Endothelial cell of umbilical vein (primary cell): ENCODE results near the gene CERS6. TPM values are rescaled to one million over a fixed set of nuclear protein-coding genes. Genes with fewer than 3 reads are reported as not detected.

Experiments
- BruUV-seq: library from RNA; stranded (reverse); fragments of 400-500 nt; replicated peaks from 2 replicates; lab custom pipeline; 2021; lab: Mats Ljungman, UMichigan
- CTCF ChIA-PET: fragments of 300-600, 350-600 bp; sonication (Branson Sonifier 250); formaldehyde crosslinking; loops from one replicate; lab custom pipeline; 2021; ENCODE audit warnings: antibody characterized with exemption, inconsistent platforms; lab: Charles Lee
- POLR2A ChIA-PET: fragments of 300-600, 350-600 bp; sonication (Branson Sonifier 250); formaldehyde crosslinking; loops from one replicate; lab custom pipeline; 2021; ENCODE audit warnings: antibody characterized with exemption, inconsistent platforms; lab: Charles Lee
- DNase-seq: peaks from one replicate; pipeline ENCODE4 v3.0.0-alpha.2; 2011; ENCODE audit warnings: low read depth, low spot score
- FAIRE-seq: peaks from 2 replicates; lab custom pipeline; 2011; peaks lifted over from hg19 to GRCh38; lab: Jason Lieb, UNC
- H2AFZ ChIP-seq: 2 replicates; pipeline ENCODE4 v1.6.0; 2012; ENCODE audit warnings: low read depth, low read length, control low read depth, inconsistent platforms
- H3K27ac ChIP-seq: 2 replicates; pipeline ENCODE4 v1.5.1; 2011; ENCODE audit warnings: low read depth, mild to moderate bottlenecking, control low read depth, low read length, moderate library complexity; ENCODE audit not compliant: insufficient read depth
- H3K27me3 ChIP-seq, 2 experiments: 2 replicates each; pipeline versions ENCODE4 v1.6.0 to v1.6.1; 2011; ENCODE audit warnings: low read length in 2 of 2, mixed read lengths in 1 of 2; ENCODE audit not compliant: control insufficient read depth in 2 of 2, insufficient read depth in 2 of 2
- H3K36me3 ChIP-seq, 2 experiments: 2 replicates in 1 of 2; 3 replicates in 1 of 2; pipeline ENCODE4 v1.5.1; 2011; ENCODE audit warnings: low read length in 2 of 2, mild to moderate bottlenecking in 1 of 2, moderate library complexity in 1 of 2; ENCODE audit not compliant: control insufficient read depth in 2 of 2, insufficient read depth in 2 of 2; ENCODE audit errors: extremely low read depth in 1 of 2
- H3K4me1 ChIP-seq: 3 replicates; pipeline ENCODE4 v1.5.1; 2011; ENCODE audit warnings: mild to moderate bottlenecking, low read length; ENCODE audit not compliant: control insufficient read depth, insufficient read depth; ENCODE audit errors: extremely low read depth
- H3K4me2 ChIP-seq: 2 replicates; pipeline ENCODE4 v1.6.1; 2011; ENCODE audit warnings: low read length, control low read depth, mixed read lengths; ENCODE audit not compliant: insufficient read depth
- H3K4me3 ChIP-seq, 3 experiments: fragments of 200-600 bp in 1 of 3; sonication (generic), shearing (Covaris generic) in 1 of 3; replicated peaks in 1 of 3; 2 replicates each; pipeline ENCODE4 v1.5.1; 2011 to 2016; ENCODE audit warnings: control low read depth in 3 of 3, low read length in 3 of 3, mild to moderate bottlenecking in 2 of 3, inconsistent platforms in 1 of 3, low read depth in 1 of 3, moderate library complexity in 1 of 3; ENCODE audit not compliant: insufficient read depth in 1 of 3
- H3K79me2 ChIP-seq: 2 replicates; pipeline ENCODE4 v1.6.0; 2012; ENCODE audit warnings: low read length, inconsistent platforms; ENCODE audit not compliant: control insufficient read depth, insufficient read depth
- H3K9ac ChIP-seq: replicated peaks from 2 replicates; pipeline ENCODE3; 2011; ENCODE audit warnings: low read length, control low read depth; ENCODE audit not compliant: insufficient read depth; ENCODE audit errors: extremely low read depth
- H3K9me1 ChIP-seq: replicated peaks from 3 replicates; pipeline ENCODE4 v1.6.0; 2011; ENCODE audit warnings: mild to moderate bottlenecking, low read length; ENCODE audit not compliant: control insufficient read depth, insufficient read depth; ENCODE audit errors: extremely low read depth
- H3K9me3 ChIP-seq: replicated peaks from 2 replicates; pipeline ENCODE4 v1.5.1; 2012; ENCODE audit warnings: low read length, inconsistent platforms; ENCODE audit not compliant: control insufficient read depth, insufficient read depth
- H4K20me1 ChIP-seq: replicated peaks from 2 replicates; pipeline ENCODE3; 2011; ENCODE audit warnings: mild to moderate bottlenecking, low read length; ENCODE audit not compliant: control insufficient read depth, insufficient read depth; ENCODE audit errors: extremely low read depth
- CTCF ChIP-seq, 2 donors: IDR thresholded peaks; 1 replicate in 1 of 2; 2 replicates in 1 of 2; pipeline ENCODE4 v1.5.1; 2011; ENCODE audit warnings: low read length in 2 of 2, mild to moderate bottlenecking in 2 of 2, moderate library complexity in 2 of 2, control low read depth in 1 of 2, inconsistent platforms in 1 of 2, low read depth in 1 of 2; ENCODE audit not compliant: insufficient read depth in 1 of 2; ENCODE audit errors: extremely low read depth in 1 of 2
- EZH2 ChIP-seq: IDR thresholded peaks from 2 replicates; pipeline ENCODE4 v1.6.1; 2012; ENCODE audit warnings: borderline replicate concordance, low read depth, mild to moderate bottlenecking, moderate library complexity, low read length, inconsistent platforms; ENCODE audit not compliant: severe bottlenecking
- FOS ChIP-seq: IDR thresholded peaks from 2 replicates; pipeline ENCODE4 v1.6.1; 2011; ENCODE audit warnings: mild to moderate bottlenecking, low read length, moderate library complexity, borderline replicate concordance; ENCODE audit not compliant: insufficient read depth
- GATA2 ChIP-seq: IDR thresholded peaks from 2 replicates; pipeline ENCODE4 v1.7.0; 2011; ENCODE audit warnings: low read depth, mild to moderate bottlenecking, moderate library complexity, mixed read lengths, low read length; ENCODE audit not compliant: insufficient read length, insufficient read depth
- JUN ChIP-seq: IDR thresholded peaks from 2 replicates; pipeline ENCODE4 v1.6.1; 2011; ENCODE audit warnings: borderline replicate concordance, low read depth; ENCODE audit not compliant: insufficient read length, insufficient read depth
- MYC ChIP-seq: IDR thresholded peaks from one replicate; pipeline ENCODE4 v1.6.1; 2011; ENCODE audit warnings: mild to moderate bottlenecking, low read depth, low read length
- POLR2A ChIP-seq: IDR thresholded peaks from 2 replicates; pipeline ENCODE4 v1.6.1; 2012; ENCODE audit warnings: low read depth, mild to moderate bottlenecking, control low read depth, low read length
- POLR2AphosphoS5 ChIP-seq: IDR thresholded peaks from 2 replicates; pipeline ENCODE4 v1.6.1; 2012; ENCODE audit warnings: low read depth, mild to moderate bottlenecking, control low read depth, low read length, moderate library complexity; ENCODE audit not compliant: insufficient read depth
- dilution Hi-C: fragments of 300-500 bp; cut with MboI; formaldehyde crosslinking; loops from one replicate; pipeline ENCODE4 v1.15.0; 2019; ENCODE audit warnings: low sequenced_read_pairs; ENCODE audit not compliant: extremely low pct_ligation_motif_present
- intact Hi-C: fragments of 100-400 bp; cut with micrococcal nuclease; formaldehyde crosslinking; loops from one replicate; pipeline ENCODE4 v1.10.0; 2022
- polyA plus RNA-seq, 4 experiments: library from polyadenylated mRNA; depleted of rRNA in 3 of 4; stranded (reverse) in 3 of 4; unstranded in 1 of 4; fragments of >200 nt; gene quantifications; 2 replicates each; pipeline versions ENCODE4 v1.2.1 to v1.2.3, GENCODE V29; 2011 to 2012; ENCODE audit warnings: missing spikeins in 1 of 4
- total RNA-seq: library from RNA; stranded (reverse); gene quantifications from 2 replicates; pipeline ENCODE4 v1.2.3, GENCODE V29; 2021
- TF ChIP-seq, protein P1 (sequence below): IDR thresholded peaks from 2 replicates; pipeline ENCODE4 v1.6.1; 2011; ENCODE audit not compliant: insufficient read depth, insufficient read length

Gene CERS6
- total and polyA plus RNA-seq, 2 donors (not counting 3 experiments of a cell fraction or from before 2014, with no cell fraction given): 2.7 to 11.7 TPM

DNA sequence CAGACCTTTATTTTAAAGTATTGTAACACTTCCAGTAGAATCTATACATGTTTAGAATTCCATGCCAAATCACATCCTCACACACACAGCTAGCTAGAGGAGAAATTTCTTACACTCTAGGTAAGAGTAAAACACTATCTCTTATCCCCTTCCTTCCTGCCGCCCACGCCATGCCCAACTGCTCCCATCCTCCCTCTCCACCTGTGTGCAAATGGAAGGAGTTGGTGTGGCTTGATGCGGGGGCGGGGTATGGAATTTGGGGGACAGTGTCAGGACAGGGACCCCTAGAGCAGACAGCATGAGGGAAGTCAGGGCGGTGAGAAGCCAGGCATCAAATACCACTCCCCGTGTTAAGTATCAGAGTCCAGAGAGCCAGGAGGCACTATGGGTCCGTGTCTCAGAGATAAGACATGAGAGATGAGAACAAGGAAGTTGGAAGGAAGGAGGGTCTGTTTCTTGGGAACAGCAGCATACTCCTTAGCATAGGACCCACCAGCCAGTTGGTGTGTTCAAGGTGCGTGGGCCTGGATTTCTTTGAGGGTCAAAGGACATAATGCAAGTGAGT is 297.8 kb downstream of the CERS6 start:
- H3K79me2 ChIP-seq: no peaks in the 10 kb centered on the region
- dilution Hi-C loops: no loop called here
- H3K27ac ChIP-seq: no peak overlapping the region
- ChIA-PET POLR2A (no interaction called here), CTCF (interaction anchor here (1.4 to 1.9 kb wide), 2 partner anchors 407 kb away, joined by 5 to 7 read pairs; no protein-coding TSS in a partner anchor)
- no peak overlapping the region for H3K9ac ChIP-seq
- BruUV-seq: no TSS peak
- H3K9me3 ChIP-seq: no peaks in the 10 kb centered on the region
- TF ChIP-seq GATA2 (no peak), MYC (no peak), JUN (no peak)
- TF ChIP-seq, protein P1, sequence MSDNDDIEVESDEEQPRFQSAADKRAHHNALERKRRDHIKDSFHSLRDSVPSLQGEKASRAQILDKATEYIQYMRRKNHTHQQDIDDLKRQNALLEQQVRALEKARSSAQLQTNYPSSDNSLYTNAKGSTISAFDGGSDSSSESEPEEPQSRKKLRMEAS: no peak
- DNase-seq (no peak), FAIRE-seq (no peak)
- H3K4me3 ChIP-seq: no peak overlapping the region
- no peaks in the 10 kb centered on the region for H3K9me1 ChIP-seq
- peaks cover 14% of the 10 kb centered on the region for H3K4me1 ChIP-seq
- H2AFZ ChIP-seq: no peak overlapping the region
- H4K20me1 ChIP-seq: no peaks in the 10 kb centered on the region
- no peaks in the 10 kb centered on the region for H3K36me3 ChIP-seq
- intact Hi-C loops: no loop called here
- H3K27me3 ChIP-seq: no peaks in the 10 kb centered on the region
- H3K4me2 ChIP-seq: no peak overlapping the region

- Histone ChIP-seq H3K4me2 (peak overlapping the region; percentile 43), H3K9me1 (no peaks in the 10 kb centered on the region), H3K4me3 (no peak overlapping the region), H3K79me2 (no peaks in the 10 kb centered on the region), H4K20me1 (no peaks in the 10 kb centered on the region), H2AFZ (peak overlapping the region; percentile 58), H3K36me3 (no peaks in the 10 kb centered on the region), H3K4me1 (peaks cover 14% of the 10 kb centered on the region), H3K27ac (peak overlapping the region; percentile 30), H3K27me3 (no peaks in the 10 kb centered on the region), H3K9me3 (no peaks in the 10 kb centered on the region), H3K9ac (no peak overlapping the region)
- FAIRE-seq (peak; percentile 79), DNase-seq (peak; percentile 70)
- dilution Hi-C loops (no loop called here), intact Hi-C loops (loop anchor here (5.0 kb wide), 2 partner anchors 50 to 70 kb away; no protein-coding TSS in a partner anchor)
- BruUV-seq: no TSS peak
- POLR2A ChIA-PET: no interaction called here
- CTCF ChIA-PET: interaction anchor here (0.7 to 3.8 kb wide), 4 partner anchors 71 to 639 kb away, joined by 3 to 107 read pairs (median 3); no protein-coding TSS in a partner anchor
- TF ChIP-seq POLR2AphosphoS5: peak; percentile 53
- no peak for TF ChIP-seq CTCF (IDR thresholded peaks at IDR 0.05; ENCODE audit: extremely low read depth in 1 of 2, insufficient read depth in 1 of 2, low read depth in 1 of 2, low read length in 2 of 2)
- TF ChIP-seq MYC: no peak
- peak; percentile 72 for TF ChIP-seq GATA2
- TF ChIP-seq, protein P1: no peak
- TF ChIP-seq FOS: no peak
- no peak for TF ChIP-seq EZH2
- TF ChIP-seq POLR2A: no peak
- no peak for TF ChIP-seq JUN
Observed at GRCh38 chr2:168757223-168757622, 301.2 kb downstream of the CERS6 start.
